OCI-LY7 (cell line): ENCODE data around the gene CNTN1. TPM values are rescaled to one million over a fixed set of nuclear protein-coding genes. Genes with fewer than 3 reads are reported as not detected.

ENCODE experiments used
- BruUV-seq: library from RNA; stranded (reverse); fragments of 400-500 nt; replicated peaks from 2 replicates; lab custom pipeline; 2021; lab: Mats Ljungman, UMichigan
- CTCF ChIA-PET: fragments of 300-600 bp; sonication (Branson Sonifier 250); formaldehyde crosslinking; loops from one replicate; lab custom pipeline; 2022; ENCODE audit warnings: antibody characterized with exemption; ENCODE audit not compliant: unreplicated experiment; lab: Charles Lee
- POLR2A ChIA-PET: fragments of 300-600 bp; sonication (Branson Sonifier 250); formaldehyde crosslinking; loops from one replicate; lab custom pipeline; 2022; ENCODE audit warnings: antibody characterized with exemption; lab: Charles Lee
- DNase-seq: peaks from one replicate; pipeline ENCODE4 v3.0.0-alpha.2; 2015; ENCODE audit warnings: low spot score
- H2AFZ ChIP-seq: fragments of 200-600 bp; sonication (generic), shearing (Covaris generic); 2 replicates; pipeline ENCODE4 v1.6.1; 2014; ENCODE audit warnings: mild to moderate bottlenecking, antibody characterized with exemption, low read length, moderate library complexity
- H3K27ac ChIP-seq: fragments of 200-600 bp; sonication (generic); 2 replicates; pipeline ENCODE4 v1.5.1; 2014; ENCODE audit warnings: mixed run types, low read depth, mild to moderate bottlenecking, moderate library complexity, low read length, inconsistent platforms; ENCODE audit not compliant: poor library complexity, severe bottlenecking
- H3K36me3 ChIP-seq: fragments of 200-600 bp; sonication (generic); 2 replicates; pipeline ENCODE4 v1.6.1; 2014; ENCODE audit warnings: mild to moderate bottlenecking, antibody characterized with exemption, low read length, moderate library complexity, mixed read lengths; ENCODE audit not compliant: insufficient read depth
- H3K4me1 ChIP-seq: fragments of 200-600 bp; sonication (generic); 2 replicates; pipeline ENCODE4 v1.5.1; 2014; ENCODE audit warnings: mild to moderate bottlenecking, low read length; ENCODE audit not compliant: insufficient read depth, poor library complexity, severe bottlenecking
- H3K4me2 ChIP-seq: fragments of 200-600 bp; sonication (generic); 2 replicates; pipeline ENCODE4 v1.6.1; 2014; ENCODE audit warnings: mild to moderate bottlenecking, low read length
- H3K4me3 ChIP-seq: fragments of 200-600 bp; sonication (generic); 2 replicates; pipeline ENCODE4 v1.5.1; 2014; ENCODE audit warnings: mild to moderate bottlenecking, low read depth, low read length; ENCODE audit not compliant: poor library complexity, severe bottlenecking
- H3K79me2 ChIP-seq: fragments of 200-600 bp; sonication (generic); 2 replicates; pipeline ENCODE4 v1.6.1; 2016; ENCODE audit warnings: low read depth, mild to moderate bottlenecking, low read length, moderate library complexity, mixed read lengths; ENCODE audit not compliant: insufficient read depth
- H3K9me2 ChIP-seq: fragments of 200-600 bp; sonication (generic); 2 replicates; pipeline ENCODE4 v1.6.1; 2016; ENCODE audit warnings: mild to moderate bottlenecking, low read length, mixed read lengths; ENCODE audit not compliant: insufficient read depth
- H3K9me3 ChIP-seq: fragments of 200-600 bp; sonication (generic); 2 replicates; pipeline ENCODE4 v1.6.1; 2014; ENCODE audit warnings: mild to moderate bottlenecking, mixed run types, low read length, mixed read lengths
- H4K20me1 ChIP-seq: fragments of 200-600 bp; sonication (generic); 2 replicates; pipeline ENCODE4 v1.6.1; 2014; ENCODE audit warnings: mild to moderate bottlenecking, antibody characterized with exemption, low read length, moderate library complexity, mixed read lengths; ENCODE audit not compliant: insufficient read depth
- CTCF ChIP-seq: fragments of 200-600 bp; sonication (generic); conservative IDR thresholded peaks from 2 replicates; pipeline ENCODE4 v1.5.1; 2014; ENCODE audit warnings: mild to moderate bottlenecking, antibody characterized with exemption, low read length, moderate library complexity, mixed read lengths
- EZH2phosphoT487 ChIP-seq: fragments of 200-600 bp; sonication (generic); IDR thresholded peaks from 2 replicates; pipeline ENCODE4 v1.6.1; 2018; ENCODE audit warnings: low read depth, borderline replicate concordance, mild to moderate bottlenecking, mixed run types, antibody characterized with exemption, low read length, moderate library complexity, mixed read lengths
- intact Hi-C: fragments of 100-400 bp; cut with micrococcal nuclease; formaldehyde crosslinking; loops from one replicate; pipeline ENCODE4 v1.10.0; 2022; ENCODE audit not compliant: unreplicated experiment
- total RNA-seq, 2 experiments: library from RNA; depleted of rRNA in 1 of 2; stranded (reverse); fragments of >200 nt in 1 of 2; shearing (Covaris generic) in 1 of 2; gene quantifications; 2 replicates each; pipeline ENCODE4 v1.2.3, GENCODE V29; 2014 to 2022

Gene CNTN1
- total RNA-seq, 2 experiments from 2014 or later, result not detected

DNA sequence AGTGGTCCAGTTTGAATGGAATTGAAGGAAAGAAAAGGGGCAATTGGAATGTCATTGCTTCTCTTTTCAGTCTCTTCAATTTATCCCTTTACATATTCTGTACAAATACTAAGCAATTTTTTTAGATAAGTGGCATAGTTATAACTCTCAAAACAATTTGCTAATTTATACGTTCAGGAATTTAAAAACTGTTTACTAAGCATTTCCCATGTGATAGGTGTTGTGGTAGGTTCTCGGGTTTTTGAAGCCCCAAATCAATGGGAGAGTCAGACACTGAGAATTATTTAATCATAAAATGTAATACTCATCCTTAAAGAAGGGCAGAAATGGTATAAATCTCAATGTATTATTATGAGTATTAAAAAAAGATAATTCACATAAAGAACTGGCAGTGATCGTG lies 197.1 kb downstream of the CNTN1 start:
- Histone ChIP-seq H3K27ac (no peak overlapping the region), H3K79me2 (no peaks in the 10 kb centered on the region), H4K20me1 (no peaks in the 10 kb centered on the region), H3K9me3 (no peaks in the 10 kb centered on the region), H2AFZ (no peak overlapping the region), H3K4me3 (no peak overlapping the region), H3K9me2 (no peaks in the 10 kb centered on the region), H3K4me2 (no peak overlapping the region), H3K4me1 (no peaks in the 10 kb centered on the region), H3K36me3 (no peaks in the 10 kb centered on the region)
- DNase-seq, result no peak
- intact Hi-C loops, result no loop called here
- POLR2A ChIA-PET, result no interaction called here
- no TSS peak for BruUV-seq
- CTCF ChIA-PET, result no interaction called here
- no peak for TF ChIP-seq CTCF
- TF ChIP-seq EZH2phosphoT487, result no peak

GRCh38 chr12:40892528-40892927 lies 200.3 kb downstream of the CNTN1 start:
- no peak for DNase-seq
- H3K4me1 ChIP-seq, result no peaks in the 10 kb centered on the region
- no peaks in the 10 kb centered on the region for H3K9me2 ChIP-seq
- H3K9me3 ChIP-seq, result no peaks in the 10 kb centered on the region
- no peak overlapping the region for H3K4me3 ChIP-seq
- POLR2A ChIA-PET, result no interaction called here
- no peak overlapping the region for H3K4me2 ChIP-seq
- H3K27ac ChIP-seq, result no peak overlapping the region
- H2AFZ ChIP-seq, result no peak overlapping the region
- no peaks in the 10 kb centered on the region for H3K79me2 ChIP-seq
- TF ChIP-seq EZH2phosphoT487 (no peak), CTCF (no peak)
- BruUV-seq, result no TSS peak
- no peaks in the 10 kb centered on the region for H3K36me3 ChIP-seq
- CTCF ChIA-PET, result interaction anchor here (0.5 kb wide), 1 partner anchor 1252 kb away, joined by 3 read pairs; no protein-coding TSS in a partner anchor
- intact Hi-C loops, result no loop called here
- H4K20me1 ChIP-seq, result no peaks in the 10 kb centered on the region

GRCh38 chr12:40898505-40898904 lies 206.3 kb downstream of the CNTN1 start:
- DNase-seq, result no peak
- TF ChIP-seq CTCF (no peak), EZH2phosphoT487 (no peak)
- Histone ChIP-seq H3K79me2 (no peaks in the 10 kb centered on the region), H2AFZ (no peak overlapping the region), H3K4me2 (no peak overlapping the region), H3K36me3 (no peaks in the 10 kb centered on the region), H3K4me3 (no peak overlapping the region), H3K4me1 (no peaks in the 10 kb centered on the region), H3K9me3 (no peaks in the 10 kb centered on the region), H3K27ac (no peak overlapping the region), H4K20me1 (no peaks in the 10 kb centered on the region), H3K9me2 (no peaks in the 10 kb centered on the region)
- intact Hi-C loops, result no loop called here
- no TSS peak for BruUV-seq
- POLR2A ChIA-PET, result no interaction called here
- CTCF ChIA-PET, result no interaction called here
